ACC112 (cell line): ENCODE results near the gene TADA2A.

Source experiments
- H2AFZ ChIP-seq: fragments of 200-600 bp; sonication (generic); one replicate; pipeline ENCODE4 v1.6.0; 2017; ENCODE audit warnings: antibody characterized with exemption, low read length; ENCODE audit not compliant: unreplicated experiment
- H3K27ac ChIP-seq: fragments of 200-600 bp; sonication (generic); 2 replicates; pipeline ENCODE4 v1.5.1; 2014; ENCODE audit warnings: low read depth, mild to moderate bottlenecking, antibody characterized with exemption, low read length, moderate library complexity
- H3K27me3 ChIP-seq: fragments of 200-600 bp; sonication (generic); 2 replicates; pipeline ENCODE4 v1.6.1; 2014; ENCODE audit warnings: mild to moderate bottlenecking, antibody characterized with exemption, low read length, moderate library complexity, mixed read lengths; ENCODE audit not compliant: insufficient read depth
- H3K36me3 ChIP-seq: fragments of 200-600 bp; sonication (generic); 2 replicates; pipeline ENCODE4 v1.6.1; 2016; ENCODE audit warnings: mild to moderate bottlenecking, antibody characterized with exemption, low read length, moderate library complexity, mixed read lengths; ENCODE audit not compliant: insufficient read depth
- H3K4me1 ChIP-seq: fragments of 200-600 bp; sonication (generic); one replicate; pipeline ENCODE4 v1.6.1; 2016; ENCODE audit warnings: low read length, mixed read lengths; ENCODE audit not compliant: insufficient read depth, unreplicated experiment, control insufficient read depth
- H3K4me3 ChIP-seq: fragments of 200-600 bp; sonication (generic); 2 replicates; pipeline ENCODE4 v1.5.1; 2014; ENCODE audit warnings: mild to moderate bottlenecking, low read depth, low read length
- H3K79me2 ChIP-seq: fragments of 200-600 bp; sonication (generic); one replicate; pipeline ENCODE4 v1.6.0; 2016; ENCODE audit warnings: low read length; ENCODE audit not compliant: control insufficient read depth, unreplicated experiment, insufficient read depth

The TADA2A gene

GRCh38 chr17:37527249-37527851, 120.7 kb downstream of the TADA2A start:
- H3K27me3 ChIP-seq, result no peaks in the 10 kb centered on the region
- H3K4me3 ChIP-seq, result no peak overlapping the region
- H3K36me3 ChIP-seq, result peaks cover 14% of the 10 kb centered on the region; the same call in 1 of the 2 replicates
- no peak overlapping the region for H3K27ac ChIP-seq
- no peaks in the 10 kb centered on the region for H3K4me1 ChIP-seq
- no peaks in the 10 kb centered on the region for H3K79me2 ChIP-seq
- no peak overlapping the region for H2AFZ ChIP-seq
